HEK293T (cell line): ENCODE measurements around the gene SLC26A1.

Source experiments
- CTCF ChIA-PET: fragments of 350-600 bp; formaldehyde crosslinking; extraction: SDS; loops from one replicate; lab custom pipeline; 2021; ENCODE audit warnings: antibody characterized with exemption, inconsistent platforms; lab: Yijun Ruan, JAX
- POLR2A ChIA-PET: fragments of 350-600 bp; formaldehyde crosslinking; extraction: SDS; loops from one replicate; lab custom pipeline; 2020; ENCODE audit warnings: antibody characterized with exemption, inconsistent platforms; lab: Yijun Ruan, JAX
- DNase-seq: peaks from one replicate; pipeline ENCODE4 v3.0.0; 2012; ENCODE audit warnings: mixed read lengths; ENCODE audit errors: extremely low spot score
- ARNT ChIP-seq: fragments of 450-650 bp; IDR thresholded peaks from 2 replicates; pipeline ENCODE4 v1.6.1; 2017; ENCODE audit warnings: mild to moderate bottlenecking
- BHLHE40 ChIP-seq: fragments of 450-650 bp; IDR thresholded peaks from 2 replicates; pipeline ENCODE4 v1.6.1; 2016; ENCODE audit warnings: mild to moderate bottlenecking, moderate library complexity, borderline replicate concordance
- CTBP1 ChIP-seq: fragments of 450-650 bp; IDR thresholded peaks from 2 replicates; pipeline ENCODE4 v1.6.1; 2016; ENCODE audit warnings: borderline replicate concordance
- ELF4 ChIP-seq: fragments of 450-650 bp; IDR thresholded peaks from 2 replicates; pipeline ENCODE4 v1.6.1; 2017; ENCODE audit warnings: antibody characterized with exemption
- FOXA1 ChIP-seq: fragments of 450-650 bp; IDR thresholded peaks from 2 replicates; pipeline ENCODE4 v1.6.1; 2016; ENCODE audit warnings: mild to moderate bottlenecking
- FOXK2 ChIP-seq: fragments of 450-650 bp; IDR thresholded peaks from 2 replicates; pipeline ENCODE4 v1.6.1; 2016; ENCODE audit warnings: mild to moderate bottlenecking
- FOXM1 ChIP-seq: fragments of 450-650 bp; IDR thresholded peaks from 2 replicates; pipeline ENCODE4 v1.6.1; 2017; ENCODE audit warnings: mild to moderate bottlenecking, borderline replicate concordance
- HDGF ChIP-seq: fragments of 450-650 bp; IDR thresholded peaks from 2 replicates; pipeline ENCODE4 v1.6.1; 2017; ENCODE audit warnings: antibody characterized with exemption, borderline replicate concordance
- L3MBTL2 ChIP-seq: fragments of 450-650 bp; conservative IDR thresholded peaks from 2 replicates; pipeline ENCODE4 v1.6.1; 2016; ENCODE audit warnings: mild to moderate bottlenecking
- LEF1 ChIP-seq: fragments of 450-650 bp; IDR thresholded peaks from 2 replicates; pipeline ENCODE4 v1.6.1; 2017; ENCODE audit warnings: mild to moderate bottlenecking, borderline replicate concordance
- NFRKB ChIP-seq: fragments of 450-650 bp; IDR thresholded peaks from 2 replicates; pipeline ENCODE4 v1.6.1; 2016; ENCODE audit warnings: mild to moderate bottlenecking, moderate library complexity
- PKNOX1 ChIP-seq: fragments of 450-650 bp; IDR thresholded peaks from 2 replicates; pipeline ENCODE4 v1.6.1; 2016
- SP1 ChIP-seq: fragments of 450-650 bp; IDR thresholded peaks from 2 replicates; pipeline ENCODE4 v1.6.1; 2017
- SUZ12 ChIP-seq: fragments of 450-650 bp; IDR thresholded peaks from 2 replicates; pipeline ENCODE4 v1.6.1; 2016; ENCODE audit warnings: mild to moderate bottlenecking
- TARDBP ChIP-seq: fragments of 450-650 bp; IDR thresholded peaks from 2 replicates; pipeline ENCODE4 v1.6.1; 2016
- ZNF384 ChIP-seq: fragments of 450-650 bp; IDR thresholded peaks from 2 replicates; pipeline ENCODE4 v1.6.1; 2016

SLC26A1 gene

GRCh38 chr4:1039493-1040343, 46.5 kb upstream of the SLC26A1 start:
- ChIA-PET CTCF (no interaction called here), POLR2A (no interaction called here)
- DNase-seq, result peak; percentile 61
- TF ChIP-seq HDGF (0 out of 2 replicates have a peak, but pooled peaks have one; percentile 16), FOXA1 (no peak), PKNOX1 (no peak)

- no peak for DNase-seq
- ChIA-PET CTCF (no interaction called here), POLR2A (no interaction called here)
- TF ChIP-seq FOXA1 (no peak), LEF1 (no peak), PKNOX1 (no peak), TARDBP (no peak), L3MBTL2 (no peak), CTBP1 (no peak), ELF4 (no peak), NFRKB (no peak), FOXK2 (no peak), BHLHE40 (no peak), FOXM1 (no peak)
These were observed 45.8 kb upstream of the SLC26A1 start for GRCh38 chr4:1038948-1039492.

GRCh38 chr4:1036976-1037810, 44.0 kb upstream of the SLC26A1 start:
- ChIA-PET POLR2A (no interaction called here), CTCF (no interaction called here)
- no peak for DNase-seq
- TF ChIP-seq FOXK2 (no peak), SP1 (no peak), ELF4 (no peak), LEF1 (no peak), FOXM1 (no peak), SUZ12 (no peak), NFRKB (no peak), ZNF384 (no peak), TARDBP (no peak), L3MBTL2 (no peak), CTBP1 (no peak), ARNT (no peak), PKNOX1 (no peak), HDGF (no peak), BHLHE40 (no peak), FOXA1 (no peak)

GRCh38 chr4:1036095-1036494, 42.9 kb upstream of the SLC26A1 start:
- DNase-seq, result no peak
- no peak for TF ChIP-seq HDGF
- no peak for TF ChIP-seq NFRKB
- TF ChIP-seq BHLHE40, result no peak
- TF ChIP-seq PKNOX1, result no peak
- no peak for TF ChIP-seq CTBP1
- POLR2A ChIA-PET, result no interaction called here
- CTCF ChIA-PET, result no interaction called here

GRCh38 chr4:1035510-1035909, 42.3 kb upstream of the SLC26A1 start:
- TF ChIP-seq FOXA1 (no peak), SP1 (no peak), LEF1 (no peak), FOXK2 (no peak), PKNOX1 (no peak), ARNT (no peak), L3MBTL2 (no peak), ZNF384 (no peak), SUZ12 (no peak), NFRKB (no peak), ELF4 (no peak), BHLHE40 (no peak), CTBP1 (no peak), HDGF (no peak), TARDBP (no peak), FOXM1 (no peak)
- ChIA-PET POLR2A (no interaction called here), CTCF (no interaction called here)
- DNase-seq, result no peak
